ENCODE data around the gene KAT6B.

The KAT6B gene

GRCh38 chr10:74822521-74823089, 3.8 kb upstream of the KAT6B start:
- no peak for DNase-seq (ENCODE audit: low read depth in 2 of 3, low spot score in 2 of 3)

DNA sequence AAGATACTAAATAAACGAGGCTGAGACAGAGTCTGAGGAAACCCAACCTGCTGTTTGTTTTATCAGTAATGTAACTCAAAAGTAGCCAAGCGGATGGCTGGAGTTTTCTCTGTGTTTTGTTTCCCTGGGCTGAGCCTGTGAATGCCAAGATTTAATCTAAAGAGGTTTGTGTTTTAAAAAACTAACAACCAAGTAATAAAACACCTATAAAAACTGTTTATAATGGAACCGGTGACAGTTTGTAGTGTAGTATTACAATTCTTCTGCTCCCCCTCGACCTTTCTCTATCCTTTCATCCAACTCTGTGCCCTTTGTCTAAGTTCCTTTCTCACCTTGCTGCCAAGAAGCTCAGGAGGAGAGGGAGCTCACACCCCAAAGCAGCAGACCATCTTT, 2.6 kb upstream of the KAT6B start:
- no peak for DNase-seq (ENCODE audit: low read depth in 2 of 3, low spot score in 2 of 3)

DNA sequence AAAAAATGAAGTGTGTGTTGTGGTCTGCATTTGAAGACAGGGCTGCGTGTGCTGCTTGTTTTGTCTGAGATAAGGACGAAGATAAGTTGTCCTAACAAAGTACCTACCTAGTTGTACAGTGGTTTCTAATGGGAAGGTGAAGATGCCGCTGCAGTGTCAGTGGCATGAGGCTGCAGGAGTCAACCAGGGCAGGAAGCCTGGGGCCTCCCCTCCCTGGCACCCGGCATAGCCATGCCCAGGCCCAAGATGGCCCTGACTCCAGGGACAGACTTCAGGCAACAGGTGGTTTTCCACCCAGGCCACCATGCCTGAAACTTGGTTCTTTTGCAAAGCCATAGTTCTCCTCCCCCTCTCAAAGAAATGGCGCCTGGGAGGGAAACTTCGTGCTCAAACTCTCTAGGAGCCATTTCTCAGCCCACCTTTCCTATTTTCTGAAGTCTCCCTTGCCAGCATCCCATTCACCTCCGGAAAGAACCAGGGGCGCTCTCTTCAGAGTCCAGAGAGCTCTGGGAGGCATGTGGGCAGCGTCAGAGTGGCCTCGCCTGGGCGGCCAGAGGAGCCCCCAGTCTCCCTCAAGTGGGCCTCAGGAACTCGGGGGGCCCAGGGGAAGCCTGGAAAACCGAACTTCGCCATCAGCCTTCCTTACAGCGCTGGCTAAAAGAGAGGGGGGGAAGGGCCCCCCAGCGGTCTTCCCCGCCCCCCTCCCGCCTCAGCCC, 2.1 kb upstream of the KAT6B start:
- DNase-seq (ENCODE audit: low read depth in 2 of 3, low spot score in 2 of 3) = no peak

DNA sequence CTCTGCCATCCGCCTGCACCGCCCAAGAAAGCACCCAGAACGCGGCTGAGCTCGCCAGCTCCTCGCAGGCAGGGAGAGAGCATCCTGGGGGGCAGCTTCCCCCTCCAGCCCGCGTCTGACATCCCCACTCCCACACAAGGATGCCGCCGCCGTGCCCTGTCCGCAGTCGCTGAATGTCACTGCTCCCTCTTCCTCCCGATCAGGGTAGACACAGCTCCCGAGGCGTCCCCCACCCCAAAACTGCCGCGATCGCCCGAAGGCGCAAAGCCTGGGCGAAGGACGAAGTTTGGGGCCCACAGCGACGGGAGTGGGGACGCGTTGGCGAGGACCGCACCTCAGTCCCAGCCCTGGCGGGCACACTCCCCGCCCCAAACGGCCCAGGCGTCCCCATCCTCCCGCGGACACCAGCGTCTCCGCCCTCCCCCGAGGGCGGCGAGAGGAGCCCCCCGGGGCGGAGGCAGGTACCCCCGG, 1.5 kb upstream of the KAT6B start:
- DNase-seq (ENCODE audit: low read depth in 2 of 3, low spot score in 2 of 3) = peak; percentile 27 to 45 (median 38)

- peak in 2 of 3 experiments; percentile 14 to 85 for DNase-seq (ENCODE audit: low read depth in 2 of 3, low spot score in 2 of 3)
Observed at GRCh38 chr10:74825371-74826141, 844 bp upstream of the KAT6B start.

- DNase-seq (ENCODE audit: low read depth in 2 of 3, low spot score in 2 of 3) = no peak
Observed at GRCh38 chr10:74827045-74827441, 643 bp downstream of the KAT6B start.

GRCh38 chr10:74827694-74828093, 1.3 kb downstream of the KAT6B start:
- no peak for DNase-seq (ENCODE audit: low read depth in 2 of 3, low spot score in 2 of 3)

- DNase-seq (ENCODE audit: low read depth in 2 of 3, low spot score in 2 of 3) = no peak
Observed at GRCh38 chr10:74828946-74829345, 2.5 kb downstream of the KAT6B start.

DNA sequence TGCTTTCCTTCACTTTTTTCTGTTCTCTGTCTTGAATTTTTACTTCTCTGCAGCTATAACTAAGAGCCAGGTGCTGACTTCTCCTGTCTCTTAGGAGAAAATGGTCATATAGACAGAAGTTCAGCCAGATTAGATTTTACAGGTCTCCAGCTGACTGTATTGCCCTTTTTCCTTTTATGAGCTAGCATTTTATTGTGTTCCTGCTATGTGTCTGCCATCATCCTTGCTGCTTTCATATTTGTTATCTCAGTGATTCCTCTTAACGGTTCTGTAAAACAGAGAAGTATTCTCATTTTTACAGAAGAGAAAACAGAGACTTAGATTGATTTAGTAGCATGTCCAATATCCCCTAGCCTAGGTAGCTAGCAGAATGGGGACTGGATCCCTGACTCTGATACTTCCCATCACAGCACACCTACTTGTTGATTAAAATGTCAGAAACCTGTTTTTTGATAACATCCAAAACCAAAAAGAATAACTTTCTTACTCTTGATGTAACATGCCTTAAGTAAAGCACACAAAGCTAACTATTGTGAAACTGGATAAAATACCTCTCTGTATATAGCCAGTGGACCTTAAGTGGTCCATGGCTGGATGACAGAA, 5.2 kb downstream of the KAT6B start:
- no peak for DNase-seq (ENCODE audit: low read depth in 2 of 3, low spot score in 2 of 3)

- DNase-seq (ENCODE audit: low read depth in 2 of 3, low spot score in 2 of 3) = no peak
Observed at GRCh38 chr10:74835963-74836362, 9.6 kb downstream of the KAT6B start.

DNA sequence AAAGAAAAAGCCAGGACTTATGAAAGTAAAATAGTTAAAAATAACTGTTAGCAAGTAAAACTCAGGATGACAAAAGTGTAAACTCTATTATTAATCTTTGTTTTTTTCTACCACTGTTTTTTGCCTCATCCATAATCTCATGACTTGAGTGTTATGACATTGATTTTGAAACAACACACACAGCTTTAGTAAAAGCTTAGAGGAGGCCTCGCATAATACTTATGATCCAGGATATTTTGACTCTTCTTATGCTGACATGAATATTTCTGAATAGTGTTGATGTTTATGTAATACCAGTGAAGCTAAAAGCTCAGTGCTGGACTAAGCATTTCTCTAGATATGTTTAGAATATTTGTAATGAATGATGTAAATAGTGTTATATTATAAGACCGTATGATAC, 10.5 kb downstream of the KAT6B start:
- DNase-seq (ENCODE audit: low read depth in 2 of 3, low spot score in 2 of 3) = no peak

DNA sequence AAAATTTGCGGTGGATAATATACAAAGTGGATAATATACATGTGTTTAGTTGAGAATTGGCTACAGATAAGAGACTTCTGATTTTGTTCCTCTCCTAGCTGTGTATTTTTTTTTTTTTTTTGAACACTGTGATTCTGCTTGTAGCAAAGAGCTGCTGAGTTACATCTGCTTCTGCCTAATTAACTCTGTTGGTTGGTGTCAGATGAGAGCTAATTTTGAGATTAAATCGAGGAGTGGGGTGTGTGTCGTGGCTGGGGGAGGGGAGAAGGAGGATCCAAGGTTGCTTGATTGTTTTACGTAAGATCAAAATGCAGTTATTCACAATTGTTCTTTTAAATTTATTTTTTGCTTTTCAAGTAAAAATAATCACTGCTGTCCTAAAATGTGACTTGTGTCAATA, 11.3 kb downstream of the KAT6B start:
- DNase-seq (ENCODE audit: low read depth in 2 of 3, low spot score in 2 of 3) = no peak

DNA sequence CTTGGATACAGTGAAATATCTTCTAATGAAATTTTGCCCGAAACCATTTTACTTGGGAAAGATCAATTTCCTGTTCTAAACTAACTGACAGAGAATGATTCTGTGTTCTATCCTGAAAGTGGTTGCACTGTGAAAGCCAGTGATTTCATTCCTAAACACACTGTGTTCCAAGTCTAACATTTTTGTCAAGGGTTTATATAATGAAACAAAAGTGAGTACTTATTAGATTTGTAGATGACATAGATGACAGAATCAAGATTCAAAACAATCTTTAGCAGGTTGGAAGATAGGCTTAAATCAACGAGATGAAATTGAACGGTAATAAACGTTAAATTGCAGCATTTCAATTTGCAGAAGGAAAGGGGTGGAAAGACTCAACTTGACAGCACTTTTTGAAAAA, 13.3 kb downstream of the KAT6B start:
- DNase-seq (ENCODE audit: low read depth in 2 of 3, low spot score in 2 of 3) = no peak

DNA sequence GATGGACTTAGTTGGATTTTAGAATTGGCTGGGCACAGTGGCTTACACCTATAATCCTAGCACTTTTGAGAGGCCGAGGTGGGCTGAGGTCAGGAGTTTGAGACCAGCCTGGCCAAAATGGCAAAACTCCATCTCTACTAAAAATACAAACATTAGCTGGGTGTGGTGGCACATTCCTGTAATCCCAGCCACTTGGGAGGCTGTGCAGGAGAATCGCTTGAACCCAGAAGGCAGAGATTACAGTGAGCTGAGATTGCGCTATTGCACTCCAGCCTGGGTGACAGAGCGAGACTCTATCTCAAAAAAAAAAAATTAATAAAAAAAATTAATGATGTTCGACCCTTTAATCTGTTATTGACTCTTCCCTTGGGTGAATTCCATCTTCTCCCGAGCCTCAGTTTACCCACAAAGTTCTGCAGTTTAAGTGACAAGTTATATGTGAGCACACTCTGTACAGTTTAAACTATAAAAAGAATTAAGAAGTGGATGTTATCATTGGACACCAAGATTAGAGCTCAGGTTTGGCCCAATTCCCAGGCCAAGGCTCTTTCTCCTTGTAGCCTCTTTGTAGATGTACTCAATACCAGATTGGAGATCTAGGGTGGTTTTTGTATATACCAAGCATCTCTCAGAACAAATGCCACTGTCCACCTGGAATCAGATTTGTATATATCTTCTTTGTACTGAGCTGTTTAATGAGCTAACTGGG, 15.0 kb downstream of the KAT6B start:
- no peak for DNase-seq (ENCODE audit: low read depth in 2 of 3, low spot score in 2 of 3)

DNA sequence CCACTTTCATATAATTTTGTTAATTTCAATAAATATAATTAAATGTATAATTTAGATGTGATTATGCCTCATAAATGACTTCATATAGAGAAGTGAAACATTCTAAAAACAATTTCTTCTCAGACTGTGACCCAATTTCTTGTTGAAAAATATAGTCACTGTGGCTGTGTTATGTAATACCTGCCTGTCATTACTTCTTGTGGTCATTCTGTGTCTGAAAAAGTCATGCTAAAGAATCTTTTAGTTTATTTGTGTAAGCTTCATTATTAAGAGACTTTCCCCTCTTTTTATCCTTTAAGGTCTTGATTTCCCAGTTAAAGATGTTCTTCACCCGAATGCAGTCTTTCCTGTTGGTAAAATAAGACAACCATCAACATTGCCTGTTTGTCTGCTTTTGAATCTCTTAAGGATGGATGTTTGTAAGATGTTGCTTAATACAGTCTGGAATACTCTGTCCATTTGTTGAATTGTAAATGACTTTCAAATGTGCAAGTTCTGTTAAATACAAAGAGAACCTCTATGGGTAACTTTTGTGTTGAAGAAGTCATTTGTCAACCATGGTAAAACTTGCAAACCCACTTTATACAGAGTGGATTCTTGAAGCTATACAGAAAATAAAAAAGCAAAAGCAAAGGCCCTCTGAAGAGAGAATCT, 16.0 kb downstream of the KAT6B start:
- DNase-seq (ENCODE audit: low read depth in 2 of 3, low spot score in 2 of 3) = no peak

GRCh38 chr10:74846958-74847357, 20.6 kb downstream of the KAT6B start:
- no peak for DNase-seq (ENCODE audit: low read depth in 2 of 3, low spot score in 2 of 3)

DNA sequence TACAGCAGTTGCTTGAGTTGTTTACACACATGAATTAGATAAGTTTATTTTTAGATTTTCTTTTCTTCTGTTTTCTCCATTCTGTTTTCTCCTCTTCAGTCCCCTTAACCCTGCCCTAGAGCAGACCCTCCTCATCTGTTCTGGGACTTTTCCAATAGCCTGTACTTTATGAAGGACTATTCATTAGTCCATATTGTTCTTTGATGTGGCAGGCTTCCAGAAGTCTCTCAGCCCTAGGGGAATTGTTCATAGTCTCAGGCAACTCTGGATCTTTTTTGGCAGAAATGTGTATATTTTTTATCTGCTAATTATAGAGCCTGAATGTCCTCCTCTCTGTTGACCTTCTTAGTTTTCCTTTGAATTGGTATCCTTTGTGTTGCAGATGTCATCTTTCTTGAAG, 25.4 kb downstream of the KAT6B start:
- DNase-seq (ENCODE audit: low read depth in 2 of 3, low spot score in 2 of 3) = no peak

- no peak for DNase-seq (ENCODE audit: low read depth in 2 of 3, low spot score in 2 of 3)
Observed at GRCh38 chr10:74852381-74852780, 26.0 kb downstream of the KAT6B start.

DNA sequence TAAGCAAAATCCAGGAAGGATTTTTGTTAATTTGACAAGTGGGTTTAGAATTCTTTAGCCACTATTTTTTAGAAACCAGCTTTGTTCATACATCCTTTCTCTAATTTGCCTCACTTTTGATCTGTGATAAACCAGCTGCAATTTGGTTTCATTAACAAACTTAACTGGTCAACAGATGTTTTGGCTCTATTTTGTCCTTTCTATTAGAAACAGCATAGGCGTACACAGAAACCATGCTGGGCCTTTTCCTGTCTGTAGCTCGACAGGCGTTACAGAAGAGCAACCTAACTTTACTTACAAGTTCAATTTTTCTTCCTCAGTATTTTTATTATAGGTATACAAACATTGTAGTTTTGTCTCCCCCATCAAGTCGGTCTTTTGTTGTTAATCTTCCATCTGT, 28.2 kb downstream of the KAT6B start:
- DNase-seq (ENCODE audit: low read depth in 2 of 3, low spot score in 2 of 3) = no peak

GRCh38 chr10:74855027-74855426, 28.6 kb downstream of the KAT6B start:
- DNase-seq (ENCODE audit: low read depth in 2 of 3, low spot score in 2 of 3) = no peak

DNA sequence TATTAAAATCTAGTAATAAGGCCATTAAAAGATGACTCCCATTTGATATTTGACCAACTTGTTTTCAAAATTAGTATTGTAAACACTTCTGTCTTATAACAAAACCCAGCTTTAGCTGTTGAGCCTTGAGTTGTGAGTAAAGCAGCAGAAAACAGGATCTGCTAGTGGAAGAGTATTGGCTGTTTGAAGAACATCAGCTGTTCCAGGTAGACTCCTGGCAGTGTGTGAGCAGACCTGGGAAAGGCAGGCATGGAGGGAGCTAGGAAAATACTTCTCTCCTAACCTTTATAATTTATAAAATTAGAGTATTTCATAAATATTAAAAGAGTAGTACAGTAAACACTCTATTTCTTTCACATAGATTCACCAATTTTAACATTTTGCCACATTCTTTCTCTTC, 29.0 kb downstream of the KAT6B start:
- no peak for DNase-seq (ENCODE audit: low read depth in 2 of 3, low spot score in 2 of 3)

Measured in activated CD8-positive, alpha-beta memory T cell treated with anti-CD3 and anti-CD28 coated beads for 48 hours (primary cell).